Left renal cortex interstitium (tissue), 4 donors: ENCODE data around the gene MT1X. TPM values are rescaled to one million over a fixed set of nuclear protein-coding genes. Genes with fewer than 3 reads are reported as not detected.
"Not testable (repeated sequence)": the region's sequence is repeated elsewhere in the genome, so short reads cannot be mapped to it uniquely, and the experiment has no call there.

Experiments
- DNase-seq, 4 donors: peaks; one replicate each; pipeline ENCODE4 v3.0.0-alpha.2; 2013; ENCODE audit warnings: low read depth in 4 of 4, low spot score in 2 of 4, missing footprints in 1 of 4
- polyA plus RNA-seq, 4 donors: library from polyadenylated mRNA; unstranded; fragments of 120-200 nt; gene quantifications; one replicate each; pipeline ENCODE4 v1.2.1, GENCODE V29; 2013; ENCODE audit not compliant: insufficient read length in 4 of 4

Gene MT1X
- polyA plus RNA-seq, 4 donors, result 19.3 to 46.9 (median 35.9) TPM

DNA sequence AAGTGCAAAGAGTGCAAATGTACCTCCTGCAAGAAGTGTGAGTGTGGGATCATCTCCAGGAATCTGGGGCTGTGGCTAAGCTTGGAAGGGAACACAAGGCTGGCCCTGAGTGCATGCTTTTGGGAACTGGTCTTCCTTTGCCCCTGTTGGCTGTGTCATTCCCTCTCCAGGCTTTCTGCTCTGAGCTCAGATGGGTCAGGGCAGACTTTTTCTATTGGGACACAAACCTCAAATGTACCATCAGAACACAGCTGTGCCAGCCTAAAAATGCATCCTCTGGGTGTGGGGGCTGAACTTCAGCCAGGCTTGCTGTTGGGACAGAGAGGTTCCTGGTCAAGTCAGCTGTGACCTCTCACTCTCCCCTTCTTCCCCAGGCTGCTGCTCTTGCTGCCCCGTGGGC, 29.7 kb upstream of the MT1X start:
- no peak for DNase-seq

DNA sequence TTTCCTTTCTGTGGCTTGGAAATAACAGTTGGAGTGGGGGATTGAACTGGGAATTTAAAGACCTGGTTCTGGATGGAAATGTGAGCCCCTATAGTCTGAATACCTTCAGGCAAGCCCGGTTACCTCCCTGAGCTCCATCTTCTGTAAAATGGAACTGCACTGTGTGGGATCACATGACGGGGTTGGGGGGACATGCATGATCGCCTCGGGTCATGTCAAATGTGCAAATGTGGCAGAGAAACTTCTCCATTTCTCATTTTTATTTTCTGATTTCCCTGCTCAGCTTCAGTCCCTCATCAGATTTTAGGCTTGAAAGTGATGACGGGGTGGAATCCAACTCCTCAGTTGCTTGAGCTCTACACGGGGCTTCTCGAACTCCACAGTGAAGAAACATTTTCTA, 29.1 kb upstream of the MT1X start:
- no peak for DNase-seq

DNA sequence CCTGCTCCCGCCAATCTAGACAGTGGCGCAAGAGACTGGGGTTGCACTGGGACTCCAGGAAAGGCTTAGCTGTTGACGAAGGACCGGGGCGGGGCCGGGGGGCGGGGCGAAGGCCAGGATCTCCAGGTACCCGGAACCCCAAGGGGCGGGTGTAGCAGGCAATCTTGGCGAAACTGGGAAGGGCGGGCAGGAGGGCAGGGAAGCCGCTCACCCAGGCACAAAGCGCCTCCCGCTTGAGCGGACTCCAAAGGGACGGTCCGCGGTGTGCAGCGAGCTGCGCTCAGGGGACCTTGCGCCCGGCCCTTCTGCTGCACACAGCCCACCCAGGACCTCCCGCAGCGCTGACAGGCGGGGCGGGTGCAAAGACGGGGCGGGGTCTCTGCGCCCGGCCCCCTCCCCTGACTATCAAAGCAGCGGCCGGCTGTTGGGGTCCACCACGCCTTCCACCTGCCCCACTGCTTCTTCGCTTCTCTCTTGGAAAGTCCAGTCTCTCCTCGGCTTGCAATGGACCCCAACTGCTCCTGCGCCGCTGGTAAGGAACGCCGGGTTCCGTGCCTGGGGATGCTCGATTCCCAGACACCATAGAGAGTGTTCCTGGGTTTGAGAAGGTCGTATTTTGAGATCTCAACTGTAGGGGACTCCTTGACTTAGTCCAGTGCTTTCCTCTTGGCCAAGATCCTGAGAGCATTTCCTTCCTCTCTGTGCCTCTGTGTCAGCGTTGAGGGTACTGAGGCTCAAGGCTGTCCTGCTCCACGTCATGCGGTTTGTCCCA, 24.5 kb upstream of the MT1X start, which contains the start of gene MT1F:
MT1F (plus strand) TSS at position 405 of the 772 bp plus-strand sequence; CDS start at position 505, 100 bp downstream.
- peak in 1 of 4 donors; percentile 53 for DNase-seq

DNA sequence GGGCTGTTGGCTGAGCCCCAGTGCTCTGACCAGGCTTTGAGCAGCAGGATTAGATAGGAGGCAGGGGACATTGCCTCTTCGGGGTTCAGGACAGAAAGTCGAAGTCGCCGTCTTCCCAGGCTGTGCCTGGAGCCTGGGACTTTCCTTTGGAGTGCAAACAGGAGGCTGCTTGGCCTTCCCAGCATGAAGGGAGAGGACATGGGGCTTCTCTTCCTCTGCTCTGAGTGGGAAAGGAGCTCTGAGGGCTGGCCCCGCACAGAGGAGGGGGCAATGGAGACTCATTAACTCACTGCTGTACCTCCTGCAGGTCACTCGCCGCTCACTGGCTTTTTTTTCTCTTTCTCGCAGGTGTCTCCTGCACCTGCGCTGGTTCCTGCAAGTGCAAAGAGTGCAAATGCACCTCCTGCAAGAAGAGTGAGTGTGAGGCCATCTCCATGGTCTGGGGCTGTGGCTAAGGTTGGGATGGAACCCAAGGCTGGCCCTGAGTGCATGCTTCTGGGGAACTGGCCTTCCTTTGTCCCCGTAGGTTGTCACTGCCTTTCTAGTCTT, 23.9 kb upstream of the MT1X start:
- DNase-seq, result no peak

DNA sequence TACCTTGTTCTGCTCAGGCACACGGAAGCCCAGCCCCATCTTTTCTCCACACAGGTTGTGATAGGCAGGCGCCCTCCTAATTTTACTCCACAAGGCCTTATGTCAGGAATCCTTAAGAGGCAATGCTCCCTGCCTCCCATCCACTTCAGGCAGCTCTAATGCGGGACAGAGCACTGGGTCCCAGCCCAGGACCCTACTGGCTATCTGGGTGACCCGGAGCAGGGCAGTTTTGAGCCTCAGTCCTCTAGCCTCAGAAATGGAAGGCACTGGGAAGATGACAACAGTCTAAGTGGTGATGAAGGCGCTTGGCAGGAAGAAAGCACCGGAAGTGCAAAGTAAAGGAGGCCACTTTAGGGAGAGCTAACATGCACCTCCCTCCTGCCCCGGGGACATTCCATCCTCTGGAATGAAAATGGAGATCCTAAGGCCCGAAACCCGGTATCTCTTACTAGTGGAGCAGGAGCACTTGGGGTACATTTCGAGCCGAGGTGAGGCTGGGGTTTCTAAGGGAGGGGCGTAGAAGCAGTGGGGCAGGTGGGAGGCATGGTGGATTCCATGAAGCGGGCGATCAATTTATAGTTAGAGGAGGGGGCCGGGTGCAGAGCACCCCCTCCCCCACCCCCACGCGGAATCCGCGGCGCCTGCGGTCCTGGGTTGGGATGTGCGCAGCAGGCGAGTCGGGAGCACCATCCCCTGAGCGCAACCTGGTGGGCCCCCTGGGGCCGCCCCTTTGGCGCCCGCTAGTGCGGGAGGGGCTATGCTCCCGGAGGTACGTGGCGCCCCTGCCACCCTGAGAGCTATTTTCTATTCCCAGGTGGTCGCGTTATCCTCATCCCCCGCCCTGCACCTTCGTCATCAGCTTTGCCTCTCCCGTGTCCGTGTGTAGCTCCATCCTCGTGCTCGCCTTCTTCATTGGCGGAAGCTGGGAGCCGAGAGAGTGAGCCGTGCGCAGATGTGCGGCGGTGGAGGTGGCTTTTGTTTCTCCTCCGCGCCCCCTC, 19.6 kb upstream of the MT1X start:
- no peak for DNase-seq

- no peak for DNase-seq
Observed at GRCh38 chr16:56664506-56664905, 17.8 kb upstream of the MT1X start.

DNA sequence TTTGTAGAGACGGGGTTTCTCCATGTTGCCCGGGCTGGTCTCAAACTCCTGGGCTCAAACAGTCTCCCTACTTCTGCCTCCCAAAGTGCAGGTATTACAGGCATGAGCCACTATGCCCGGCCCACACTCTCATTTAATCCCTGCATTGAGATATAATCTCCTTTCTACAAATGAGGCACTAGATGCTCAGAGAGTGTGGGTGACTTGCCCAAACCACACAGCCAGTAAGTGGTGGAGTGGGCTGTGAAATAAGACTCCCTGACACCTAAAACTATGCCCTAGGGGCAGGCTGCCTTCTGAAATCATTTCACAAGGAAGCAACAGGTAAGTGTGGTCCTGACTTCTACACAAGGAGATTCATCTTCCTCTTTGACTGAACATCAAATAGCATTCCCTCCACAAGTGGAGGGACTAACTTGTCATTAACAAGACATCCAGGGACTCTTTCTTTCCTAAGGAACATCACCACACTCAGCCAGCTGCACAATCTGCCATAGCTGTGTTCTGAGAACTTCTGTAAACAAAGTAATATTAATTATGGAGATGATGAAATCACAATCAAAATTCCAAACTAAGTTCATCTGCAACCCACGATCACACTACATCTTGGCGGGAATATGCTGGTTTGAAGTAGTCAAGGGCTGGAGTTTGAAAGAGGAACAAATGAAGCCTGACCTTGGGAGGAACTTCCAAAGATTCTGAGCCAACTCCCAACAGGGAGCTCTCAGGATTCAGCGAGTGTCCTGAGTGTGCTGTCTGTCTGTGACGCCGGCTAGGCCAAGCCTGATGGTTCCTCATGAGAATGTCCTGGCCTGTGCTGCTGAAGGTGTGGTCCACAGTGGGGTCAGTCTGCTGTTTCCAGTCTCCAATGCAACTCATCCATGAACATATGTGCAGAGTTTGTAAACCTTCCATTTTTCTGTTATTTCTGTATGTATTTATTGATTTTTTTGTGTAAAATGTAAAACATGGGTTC, 16.7 kb upstream of the MT1X start:
- DNase-seq, result not testable (repeated sequence)

DNA sequence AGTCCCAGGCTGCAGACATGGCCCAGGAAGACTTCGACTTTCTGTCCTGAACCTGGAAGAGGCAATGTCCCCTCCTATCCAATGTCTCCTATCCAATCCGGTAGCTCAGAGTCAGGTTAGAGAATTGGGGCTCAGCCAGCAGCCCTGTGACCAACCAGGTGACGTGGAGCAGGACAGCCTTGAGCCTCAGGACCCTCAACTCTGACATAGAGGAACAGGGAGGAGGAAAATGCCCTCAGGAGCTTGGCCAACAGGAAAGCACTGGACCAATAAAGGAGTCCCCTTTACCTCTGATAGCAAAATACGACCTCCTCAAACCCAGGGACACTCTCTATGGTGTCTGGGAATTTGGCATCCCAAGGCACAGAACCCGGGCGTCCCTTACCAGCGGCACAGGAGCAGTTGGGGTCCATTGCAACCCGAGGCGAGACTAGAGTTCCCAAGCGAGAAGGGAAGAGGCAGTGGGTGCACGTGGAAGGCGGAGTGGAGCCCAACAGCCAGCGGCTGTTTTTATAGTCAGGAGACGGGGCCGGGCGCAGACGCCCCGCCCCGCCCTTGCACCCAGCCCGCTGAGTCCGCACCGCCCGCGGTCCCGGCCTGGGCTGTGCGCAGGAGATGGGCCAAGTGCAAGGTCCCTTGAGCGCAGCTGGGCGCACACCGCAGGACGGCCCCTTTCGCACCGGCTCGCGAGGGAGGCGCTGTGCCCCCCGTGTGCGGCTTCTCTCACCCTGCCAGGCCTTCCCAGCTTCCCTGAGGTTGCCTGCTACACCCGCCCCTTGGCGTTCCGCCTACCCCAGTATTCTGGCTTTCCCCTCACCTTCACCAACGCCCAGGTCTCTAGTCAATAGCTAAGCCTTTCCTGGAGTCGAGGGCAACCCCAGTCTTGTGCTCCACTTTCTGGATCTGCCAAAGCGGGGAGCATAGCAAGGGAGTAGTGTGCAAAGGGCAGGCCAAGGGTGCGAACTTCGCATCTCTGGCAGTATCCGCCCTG, 14.4 kb upstream of the MT1X start, which contains the start of gene MT1G:
MT1G (minus strand) TSS at position 485 of the 991 bp plus-strand sequence; CDS start at position 413, 72 bp downstream.
- no peak for DNase-seq

DNA sequence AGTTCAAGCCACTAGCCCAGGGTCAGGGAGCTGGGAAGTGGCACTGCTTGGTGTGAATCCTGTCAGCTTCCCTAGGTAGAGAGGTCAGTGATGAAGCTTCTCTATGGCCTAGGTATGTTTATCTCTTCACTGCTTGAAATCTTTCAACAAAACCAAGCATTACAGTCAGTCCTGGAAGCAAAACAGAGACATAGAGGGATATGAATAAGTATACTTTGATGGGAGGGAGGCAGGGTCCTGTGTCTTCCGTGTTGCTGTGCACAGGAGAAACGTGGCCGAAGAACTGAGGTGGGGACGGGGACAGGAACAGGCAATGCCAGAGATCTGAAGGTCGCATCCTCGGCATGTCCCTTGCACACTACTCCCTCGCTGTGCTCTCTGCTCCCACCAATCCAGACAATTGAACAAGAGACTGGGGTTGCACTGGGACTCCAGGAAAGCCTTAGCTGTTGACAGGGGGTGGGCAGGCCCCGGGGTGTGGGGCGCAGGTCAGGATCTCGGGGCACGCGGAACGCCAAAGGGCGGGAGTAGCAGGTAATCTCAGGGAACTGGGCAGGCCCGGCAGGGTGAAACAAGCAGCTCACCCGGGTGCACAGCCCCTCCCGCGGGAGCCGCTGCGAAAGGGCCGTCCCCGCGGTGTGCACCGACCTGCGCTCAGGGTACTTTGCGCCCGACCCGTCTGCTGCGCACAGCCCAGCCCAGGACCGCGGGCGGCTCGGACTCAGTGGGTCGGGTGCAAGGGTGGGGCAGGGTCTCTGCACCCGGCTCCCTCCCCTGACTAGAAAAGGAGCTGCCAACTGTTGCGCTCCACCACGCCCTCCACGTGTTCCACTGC, 13.0 kb upstream of the MT1X start, which contains the start of gene MT1H:
MT1H (plus strand) TSS at position 810 of the 835 bp plus-strand sequence. CDS start 71 bp downstream, outside the sequence.
- DNase-seq, result no peak

- no peak for DNase-seq
Observed at GRCh38 chr16:56669840-56670619, 12.2 kb upstream of the MT1X start.

GRCh38 chr16:56670620-56670934, 11.7 kb upstream of the MT1X start:
- no peak for DNase-seq

DNA sequence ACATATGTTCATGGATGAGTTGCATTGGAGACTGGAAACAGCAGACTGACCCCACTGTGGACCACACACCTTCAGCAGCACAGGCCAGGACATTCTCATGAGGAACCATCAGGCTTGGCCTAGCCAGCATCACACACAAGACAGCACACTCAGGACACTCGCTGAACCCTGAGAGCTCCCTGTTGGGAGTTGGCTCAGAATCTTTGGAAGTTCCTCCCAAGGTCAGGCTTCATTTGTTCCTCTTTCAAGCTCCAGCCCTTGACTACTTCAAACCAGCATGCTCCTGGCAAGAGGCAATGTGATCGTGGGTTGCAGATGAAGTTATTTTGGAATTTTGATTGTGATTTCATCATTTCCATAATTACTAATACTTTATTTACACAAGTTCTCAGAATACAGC, 10.6 kb upstream of the MT1X start:
- not testable (repeated sequence) for DNase-seq

GRCh38 chr16:56672171-56672570, 10.1 kb upstream of the MT1X start:
- DNase-seq, result not testable (repeated sequence)

- DNase-seq, result no peak
Observed at GRCh38 chr16:56672761-56673536, 9.3 kb upstream of the MT1X start.

GRCh38 chr16:56673921-56674320, 8.3 kb upstream of the MT1X start:
- DNase-seq, result no peak

GRCh38 chr16:56674570-56674969, 7.7 kb upstream of the MT1X start:
- not testable (repeated sequence) for DNase-seq
